ENCODE results near the gene GIMAP4. TPM values are rescaled to one million over a fixed set of nuclear protein-coding genes. Genes with fewer than 3 reads are reported as not detected.

The GIMAP4 gene
- total RNA-seq, 2 experiments from 2014 or later, result 20.7 to 23.6 TPM

DNA sequence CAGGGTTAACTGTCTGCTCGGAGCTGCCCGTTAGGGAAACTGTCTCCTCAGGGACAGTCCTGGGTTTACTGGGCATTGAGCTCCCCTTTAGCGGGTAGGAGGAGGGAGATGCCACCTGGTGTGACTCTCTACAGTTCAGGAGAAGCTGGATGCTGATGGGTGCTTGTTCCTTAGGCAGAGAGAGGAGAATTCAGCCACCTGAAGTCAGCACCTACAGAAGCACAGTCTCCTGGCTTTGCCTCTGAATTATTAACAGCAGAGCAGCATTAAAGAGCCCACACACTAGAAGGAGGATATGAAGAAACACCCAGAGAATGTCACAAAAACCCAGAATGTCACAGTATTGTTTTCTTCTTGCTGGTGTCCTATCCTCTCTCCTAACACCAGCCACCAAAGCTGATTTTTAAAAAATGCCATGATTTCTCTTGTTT is 696 bp downstream of the GIMAP4 start:
- no peaks in the 10 kb centered on the region for H3K27me3 Mint-ChIP-seq
- peak in 7 of 14 experiments; percentile 16 to 56 (median 35) for DNase-seq
- H3K9me3 Mint-ChIP-seq, result peaks cover 9% of the 10 kb centered on the region

DNA sequence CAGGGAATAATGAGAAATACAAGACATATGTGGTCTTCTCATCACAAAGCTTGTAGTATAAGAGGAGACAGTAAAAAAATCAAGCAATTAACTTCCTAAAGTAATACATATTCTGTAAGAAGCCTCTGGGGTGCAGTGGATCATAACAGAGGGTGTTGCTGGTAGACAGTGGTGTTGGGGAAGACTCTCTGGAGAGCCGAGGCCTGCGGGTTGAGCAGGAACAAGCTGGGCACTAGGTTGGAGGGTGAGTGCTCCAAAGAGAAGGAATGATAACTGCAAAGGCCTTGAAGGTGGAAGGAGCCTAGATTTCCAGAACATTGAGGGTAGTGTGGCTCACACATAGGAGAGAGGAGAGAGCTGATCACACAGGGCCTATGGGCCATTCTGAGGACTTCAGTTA is 1.5 kb downstream of the GIMAP4 start:
- ATAC-seq (ENCODE audit: poor library complexity), result peak; percentile 66
- Mint-ChIP-seq H3K9me3 (peaks cover 13% of the 10 kb centered on the region), H3K4me1 (ENCODE audit: low read depth) (peaks cover 82% of the 10 kb centered on the region), H3K27ac (peak overlapping the region; percentile 88), H3K27me3 (no peaks in the 10 kb centered on the region), H3K4me3 (peak overlapping the region; percentile 98), H3K36me3 (ENCODE audit: low read depth) (peaks cover 78% of the 10 kb centered on the region)
- Histone ChIP-seq H3K9me3 (ENCODE audit: control insufficient read depth in 1 of 2, insufficient read depth in 1 of 2, low read length in 2 of 2) (peaks cover 27 to 44% of the 10 kb centered on the region in 2 experiments), H3K27me3 (ENCODE audit: control insufficient read depth in 1 of 2, insufficient read depth in 2 of 2, low read length in 2 of 2) (no peaks in the 10 kb centered on the region), H3K4me3 (ENCODE audit: low read length) (peak overlapping the region; percentile 72), H3K36me3 (ENCODE audit: insufficient read depth, low read length) (peaks cover 41% of the 10 kb centered on the region), H3K4me1 (ENCODE audit: insufficient read depth, low read length) (peaks cover 61% of the 10 kb centered on the region), H3K27ac (ENCODE audit: low read depth in 1 of 2, low read length in 2 of 2) (peak overlapping the region; percentile 60 to 81)
- POLR2A ChIA-PET, result interaction anchor here (0.7 to 9.9 kb wide), 23 partner anchors 14 to 308 kb away, joined by 3 to 164 read pairs (median 29); partner anchors contain the start of genes GIMAP1, GIMAP2, GIMAP5 and GIMAP6
- TF ChIP-seq, protein P1, sequence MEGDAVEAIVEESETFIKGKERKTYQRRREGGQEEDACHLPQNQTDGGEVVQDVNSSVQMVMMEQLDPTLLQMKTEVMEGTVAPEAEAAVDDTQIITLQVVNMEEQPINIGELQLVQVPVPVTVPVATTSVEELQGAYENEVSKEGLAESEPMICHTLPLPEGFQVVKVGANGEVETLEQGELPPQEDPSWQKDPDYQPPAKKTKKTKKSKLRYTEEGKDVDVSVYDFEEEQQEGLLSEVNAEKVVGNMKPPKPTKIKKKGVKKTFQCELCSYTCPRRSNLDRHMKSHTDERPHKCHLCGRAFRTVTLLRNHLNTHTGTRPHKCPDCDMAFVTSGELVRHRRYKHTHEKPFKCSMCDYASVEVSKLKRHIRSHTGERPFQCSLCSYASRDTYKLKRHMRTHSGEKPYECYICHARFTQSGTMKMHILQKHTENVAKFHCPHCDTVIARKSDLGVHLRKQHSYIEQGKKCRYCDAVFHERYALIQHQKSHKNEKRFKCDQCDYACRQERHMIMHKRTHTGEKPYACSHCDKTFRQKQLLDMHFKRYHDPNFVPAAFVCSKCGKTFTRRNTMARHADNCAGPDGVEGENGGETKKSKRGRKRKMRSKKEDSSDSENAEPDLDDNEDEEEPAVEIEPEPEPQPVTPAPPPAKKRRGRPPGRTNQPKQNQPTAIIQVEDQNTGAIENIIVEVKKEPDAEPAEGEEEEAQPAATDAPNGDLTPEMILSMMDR (IDR thresholded peaks at IDR 0.05), result peak; percentile 46
- peak in 11 of 14 experiments; percentile 27 to 68 (median 53) for DNase-seq
- intact Hi-C loops (cut with DNase I, micrococcal nuclease), result loop anchor here (1.0 to 5.0 kb wide), 10 partner anchors 12 to 188 kb away; partner anchors contain the start of genes GIMAP5 (in 2 of the 2), GIMAP2 (in 1 of the 2), GIMAP6 (in 1 of the 2) and GIMAP7 (in 1 of the 2)
- CTCF ChIA-PET, result interaction anchor here (0.6 to 3.9 kb wide), 23 partner anchors 49 to 210 kb away, joined by 3 to 29 read pairs (median 4); partner anchors contain the start of genes GIMAP1, GIMAP2 and GIMAP7

More for the DNA sequence above, 696 bp downstream of the GIMAP4 start:
- Mint-ChIP-seq H3K36me3 (ENCODE audit: low read depth) (peaks cover 77% of the 10 kb centered on the region), H3K4me1 (ENCODE audit: low read depth) (peaks cover 84% of the 10 kb centered on the region), H3K27ac (peak overlapping the region; percentile 88), H3K4me3 (peak overlapping the region; percentile 98)
- intact Hi-C loops (cut with DNase I, micrococcal nuclease), result loop anchor here (1.0 to 5.0 kb wide), 11 partner anchors 12 to 188 kb away; partner anchors contain the start of genes GIMAP5 (in 2 of the 2), GIMAP2 (in 1 of the 2), GIMAP6 (in 1 of the 2) and GIMAP7 (in 1 of the 2)
- peaks cover 33% of the 10 kb centered on the region for H3K36me3 ChIP-seq (ENCODE audit: insufficient read depth, low read length)
- peaks cover 69% of the 10 kb centered on the region for H3K4me1 ChIP-seq (ENCODE audit: insufficient read depth, low read length)
- peaks cover 27 to 36% of the 10 kb centered on the region in 2 experiments for H3K9me3 ChIP-seq (ENCODE audit: control insufficient read depth in 1 of 2, insufficient read depth in 1 of 2, low read length in 2 of 2)
- ATAC-seq (ENCODE audit: poor library complexity), result no peak
- peak overlapping the region; percentile 72 for H3K4me3 ChIP-seq (ENCODE audit: low read length)
- ChIA-PET POLR2A (interaction anchor here (0.6 to 9.9 kb wide), 35 partner anchors 9 to 188 kb away, joined by 3 to 164 read pairs (median 5); partner anchors contain the start of genes GIMAP1, GIMAP2, GIMAP5 and GIMAP6), CTCF (interaction anchor here (0.6 to 3.9 kb wide), 16 partner anchors 48 to 210 kb away, joined by 3 to 29 read pairs (median 4); partner anchors contain the start of genes GIMAP1 and GIMAP2)
- TF ChIP-seq, protein P1 (IDR thresholded peaks at IDR 0.05), result no peak
- H3K27me3 ChIP-seq (ENCODE audit: control insufficient read depth in 1 of 2, insufficient read depth in 2 of 2, low read length in 2 of 2), result no peaks in the 10 kb centered on the region
- peak overlapping the region; percentile 60 to 81 for H3K27ac ChIP-seq (ENCODE audit: low read depth in 1 of 2, low read length in 2 of 2)

DNA sequence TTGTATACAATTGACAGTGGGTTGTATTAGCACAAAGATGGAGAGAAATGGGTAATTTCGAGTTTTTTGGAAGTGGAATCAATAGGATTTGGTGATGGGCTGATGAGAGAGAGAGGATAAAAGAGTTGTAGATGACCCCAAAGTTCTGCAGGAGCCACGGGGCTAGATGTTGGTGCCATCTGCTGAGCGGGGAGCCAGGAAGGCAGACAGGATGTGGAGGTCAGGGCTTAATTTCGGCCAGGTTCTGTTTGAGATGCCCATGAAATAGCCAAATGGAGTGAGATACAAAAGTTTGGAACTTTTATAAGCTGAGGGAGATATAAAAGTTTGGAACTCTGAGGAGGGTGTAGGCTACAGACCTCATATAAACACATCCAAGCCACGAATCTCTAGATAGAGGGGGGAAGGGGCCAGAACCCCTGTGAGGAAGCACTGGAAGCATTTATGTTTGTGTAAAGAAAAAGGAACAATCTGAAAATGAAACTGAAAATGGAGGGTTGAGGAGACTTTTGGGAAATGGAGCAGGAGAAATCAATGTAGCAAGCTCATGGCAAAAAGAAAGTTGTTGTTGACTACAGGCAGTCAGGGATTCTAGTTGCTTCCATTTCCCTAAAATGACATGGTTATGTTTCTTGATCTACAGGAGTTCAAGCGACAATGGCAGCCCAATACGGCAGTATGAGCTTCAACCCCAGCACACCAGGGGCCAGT is 2.2 kb downstream of the GIMAP4 start:
- Histone ChIP-seq H3K36me3 (ENCODE audit: insufficient read depth, low read length) (peaks cover 45% of the 10 kb centered on the region), H3K27me3 (ENCODE audit: control insufficient read depth in 1 of 2, insufficient read depth in 2 of 2, low read length in 2 of 2) (no peaks in the 10 kb centered on the region), H3K4me1 (ENCODE audit: insufficient read depth, low read length) (peaks cover 58% of the 10 kb centered on the region), H3K27ac (ENCODE audit: low read depth in 1 of 2, low read length in 2 of 2) (peak overlapping the region; percentile 60 to 81), H3K9me3 (ENCODE audit: control insufficient read depth in 1 of 2, insufficient read depth in 1 of 2, low read length in 2 of 2) (peaks cover 27 to 49% of the 10 kb centered on the region in 2 experiments), H3K4me3 (ENCODE audit: low read length) (peak overlapping the region; percentile 72)
- Mint-ChIP-seq H3K27me3 (no peaks in the 10 kb centered on the region), H3K27ac (peak overlapping the region; percentile 88), H3K4me1 (ENCODE audit: low read depth) (peaks cover 75% of the 10 kb centered on the region), H3K36me3 (ENCODE audit: low read depth) (peaks cover 77% of the 10 kb centered on the region), H3K9me3 (peaks cover 16% of the 10 kb centered on the region), H3K4me3 (peak overlapping the region; percentile 98)
- ATAC-seq (ENCODE audit: poor library complexity) (no peak), DNase-seq (peak in 1 of 14 experiments; percentile 31)
- intact Hi-C loops (cut with DNase I, micrococcal nuclease), result loop anchor here (2.0 to 5.0 kb wide), 5 partner anchors 55 to 168 kb away; partner anchors contain the start of genes GIMAP2 (in 1 of the 2), GIMAP5 (in 1 of the 2), GIMAP6 (in 1 of the 2) and GIMAP7 (in 1 of the 2)
- CTCF ChIA-PET, result interaction anchor here (0.6 to 3.9 kb wide), 22 partner anchors 9 to 188 kb away, joined by 3 to 29 read pairs (median 4); partner anchors contain the start of genes GIMAP1 and GIMAP7
- POLR2A ChIA-PET, result interaction anchor here (0.7 to 9.9 kb wide), 26 partner anchors 10 to 307 kb away, joined by 3 to 164 read pairs (median 10); partner anchors contain the start of genes GIMAP1, GIMAP2, GIMAP5 and GIMAP6
- TF ChIP-seq, protein P1 (IDR thresholded peaks at IDR 0.05), result no peak

Measured in CD4-positive, alpha-beta T cell (primary cell).